Mucosa of rectum (tissue), 2 donors: Measurements from ENCODE around the gene ATF7.

ENCODE experiments used
- H3K27ac ChIP-seq, 2 donors: one replicate each; pipeline ENCODE4 v1.7.0; 2013; ENCODE audit warnings: inconsistent platforms in 2 of 2, low read depth in 2 of 2, low read length in 2 of 2
- H3K27me3 ChIP-seq, 2 donors: one replicate each; pipeline ENCODE4 v1.7.0; 2013; ENCODE audit warnings: low read length in 2 of 2; ENCODE audit not compliant: control insufficient read depth in 2 of 2, insufficient read depth in 2 of 2
- H3K36me3 ChIP-seq, 2 donors: one replicate each; pipeline ENCODE4 v1.7.0; 2013; ENCODE audit warnings: low read length in 2 of 2; ENCODE audit not compliant: control insufficient read depth in 2 of 2, insufficient read depth in 2 of 2
- H3K4me1 ChIP-seq, 2 donors: one replicate each; pipeline ENCODE4 v1.7.0; 2013; ENCODE audit warnings: low read length in 2 of 2, mild to moderate bottlenecking in 1 of 2; ENCODE audit not compliant: control insufficient read depth in 2 of 2, insufficient read depth in 2 of 2
- H3K4me3 ChIP-seq, 2 donors: one replicate each; pipeline ENCODE4 v1.7.0; 2013; ENCODE audit warnings: low read length in 2 of 2
- H3K9ac ChIP-seq, 2 donors: one replicate each; pipeline ENCODE4 v1.7.0; 2013; ENCODE audit warnings: low read length in 2 of 2, low read depth in 1 of 2, mild to moderate bottlenecking in 1 of 2
- H3K9me3 ChIP-seq, 2 donors: one replicate each; pipeline ENCODE4 v1.7.0; 2013; ENCODE audit warnings: low read length in 2 of 2; ENCODE audit not compliant: control insufficient read depth in 2 of 2
- donor health status: healthy.
- donor health status: Normal muscosa, but diverticular disease.

ATF7 gene

DNA sequence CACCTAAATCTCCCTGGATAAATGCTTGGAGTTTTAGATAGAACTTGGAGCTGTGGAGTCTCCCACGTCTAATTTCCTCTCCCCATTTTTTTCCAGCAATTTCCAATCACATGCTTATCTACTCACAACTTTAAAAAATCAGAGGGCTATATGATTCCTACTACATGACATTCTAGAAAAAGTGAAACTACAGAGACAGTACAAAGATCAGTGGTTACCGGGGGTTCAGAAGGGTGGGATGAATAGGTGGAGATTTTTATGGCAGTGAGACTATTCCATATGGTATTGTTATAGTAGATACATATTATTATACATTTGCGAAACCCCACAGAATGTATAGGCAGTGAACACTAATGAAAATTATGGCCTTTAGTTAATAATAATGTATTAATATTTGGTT is 35.5 kb downstream of the ATF7 start:
- no peak overlapping the region for H3K27ac ChIP-seq
- H3K36me3 ChIP-seq, result no peaks in the 10 kb centered on the region
- no peaks in the 10 kb centered on the region for H3K27me3 ChIP-seq
- no peak overlapping the region for H3K9ac ChIP-seq
- H3K4me3 ChIP-seq, result no peak overlapping the region
- peaks cover 6 to 19% of the 10 kb centered on the region in 2 donors for H3K4me1 ChIP-seq
- no peaks in the 10 kb centered on the region for H3K9me3 ChIP-seq

GRCh38 chr12:53589915-53590314 is 36.3 kb downstream of the ATF7 start:
- H3K27ac ChIP-seq, result no peak overlapping the region
- peaks cover 3 to 19% of the 10 kb centered on the region in 2 donors for H3K4me1 ChIP-seq

GRCh38 chr12:53589423-53589822 is 36.8 kb downstream of the ATF7 start:
- Histone ChIP-seq H3K4me3 (no peak overlapping the region), H3K27me3 (no peaks in the 10 kb centered on the region), H3K4me1 (peaks cover 3 to 19% of the 10 kb centered on the region in 2 donors), H3K36me3 (peaks cover 0 to 2% of the 10 kb centered on the region in 2 donors), H3K9ac (no peak overlapping the region), H3K9me3 (no peaks in the 10 kb centered on the region), H3K27ac (no peak overlapping the region)

More at GRCh38 chr12:53589915-53590314, 36.3 kb downstream of the ATF7 start:
- Histone ChIP-seq H3K27me3 (no peaks in the 10 kb centered on the region), H3K4me3 (no peak overlapping the region), H3K9ac (no peak overlapping the region), H3K9me3 (no peaks in the 10 kb centered on the region), H3K36me3 (no peaks in the 10 kb centered on the region)

DNA sequence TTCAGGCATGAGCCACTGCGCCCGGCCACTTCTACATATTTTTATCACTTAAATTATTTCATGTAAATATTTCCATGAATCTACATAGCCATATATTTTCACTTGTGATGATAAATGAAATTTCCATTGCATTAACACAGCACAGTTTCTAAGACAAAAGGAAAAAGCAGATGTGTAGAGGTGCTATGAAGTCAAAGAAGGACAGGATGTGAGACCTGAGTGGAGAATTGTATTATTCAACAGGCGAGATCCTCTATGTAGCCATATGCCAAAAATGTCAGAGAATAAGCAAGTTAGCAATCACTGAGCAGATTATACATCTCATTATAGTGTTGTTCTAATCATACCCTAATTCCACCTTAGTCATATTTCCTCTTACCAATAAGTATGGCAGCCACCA is 38.1 kb downstream of the ATF7 start:
- Histone ChIP-seq H3K9ac (no peak overlapping the region), H3K27ac (no peak overlapping the region), H3K4me3 (no peak overlapping the region), H3K36me3 (peaks cover 0 to 2% of the 10 kb centered on the region in 2 donors), H3K4me1 (peaks cover 3 to 19% of the 10 kb centered on the region in 2 donors), H3K27me3 (no peaks in the 10 kb centered on the region), H3K9me3 (no peaks in the 10 kb centered on the region)

- Histone ChIP-seq H3K27ac (no peak overlapping the region), H3K9ac (no peak overlapping the region), H3K4me1 (peaks cover 0 to 18% of the 10 kb centered on the region in 2 donors), H3K36me3 (peaks cover 0 to 2% of the 10 kb centered on the region in 2 donors), H3K4me3 (no peak overlapping the region), H3K27me3 (no peaks in the 10 kb centered on the region), H3K9me3 (no peaks in the 10 kb centered on the region)
Measured at GRCh38 chr12:53586745-53587144, 39.4 kb downstream of the ATF7 start.

GRCh38 chr12:53585448-53586125 is 40.6 kb downstream of the ATF7 start:
- Histone ChIP-seq H3K4me1 (peaks cover 0 to 7% of the 10 kb centered on the region in 2 donors), H3K9ac (no peak overlapping the region), H3K9me3 (no peaks in the 10 kb centered on the region), H3K36me3 (peaks cover 0 to 2% of the 10 kb centered on the region in 2 donors), H3K27me3 (no peaks in the 10 kb centered on the region), H3K4me3 (no peak overlapping the region), H3K27ac (no peak overlapping the region)

GRCh38 chr12:53579545-53579955 is 46.6 kb downstream of the ATF7 start:
- peaks cover 4 to 8% of the 10 kb centered on the region in 2 donors for H3K4me1 ChIP-seq
- no peak overlapping the region for H3K9ac ChIP-seq
- no peak overlapping the region for H3K27ac ChIP-seq
- no peaks in the 10 kb centered on the region for H3K27me3 ChIP-seq
- H3K9me3 ChIP-seq, result no peaks in the 10 kb centered on the region
- peaks cover under 1 to 3% of the 10 kb centered on the region in 2 donors for H3K36me3 ChIP-seq
- H3K4me3 ChIP-seq, result no peak overlapping the region

DNA sequence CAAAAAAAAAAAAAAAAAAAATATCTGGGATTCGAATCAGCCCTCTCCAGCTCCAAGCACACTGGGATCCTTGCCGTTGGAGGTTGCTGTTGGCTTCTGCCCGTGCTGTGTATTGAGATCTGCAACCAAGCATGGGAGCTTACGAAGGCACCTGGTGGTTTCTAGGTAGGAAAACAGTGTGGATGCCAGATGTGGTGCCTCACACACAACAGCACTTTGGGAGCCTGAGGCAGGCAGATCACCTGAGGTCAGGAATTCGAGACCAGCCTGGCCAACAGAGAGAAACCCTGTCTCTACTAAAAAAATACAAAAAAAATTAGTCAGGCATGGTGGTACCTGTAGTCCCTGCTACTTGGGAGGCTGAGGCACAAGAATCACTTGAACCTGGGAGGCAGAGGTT is 47.4 kb downstream of the ATF7 start:
- H3K4me3 ChIP-seq, result no peak overlapping the region
- H3K9ac ChIP-seq, result no peak overlapping the region
- no peaks in the 10 kb centered on the region for H3K9me3 ChIP-seq
- H3K4me1 ChIP-seq, result peaks cover 4 to 8% of the 10 kb centered on the region in 2 donors
- H3K27ac ChIP-seq, result no peak overlapping the region
- H3K27me3 ChIP-seq, result no peaks in the 10 kb centered on the region
- peaks cover 0 to 3% of the 10 kb centered on the region in 2 donors for H3K36me3 ChIP-seq

DNA sequence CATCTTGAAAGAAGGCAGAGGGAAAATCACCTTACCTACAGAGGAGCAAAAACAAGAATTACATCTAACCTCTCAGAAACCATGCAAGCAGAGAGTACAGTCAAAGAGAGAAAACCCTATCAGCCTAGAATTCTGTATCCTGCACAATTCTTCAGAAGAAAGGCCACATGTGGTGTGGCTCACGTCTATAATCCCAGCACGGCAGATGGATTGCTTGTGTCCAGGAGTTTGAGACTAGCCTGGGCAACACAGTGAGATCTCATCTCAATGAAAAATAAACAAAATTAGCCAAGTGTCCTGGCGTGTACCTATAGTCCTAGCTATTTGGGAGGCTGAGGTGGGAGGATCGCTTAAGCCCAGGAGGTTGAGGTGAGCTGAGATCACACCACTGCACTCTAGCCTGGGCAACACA is 48.2 kb downstream of the ATF7 start:
- H3K9me3 ChIP-seq, result no peaks in the 10 kb centered on the region
- H3K36me3 ChIP-seq, result peaks cover 0 to 3% of the 10 kb centered on the region in 2 donors
- H3K27ac ChIP-seq, result no peak overlapping the region
- H3K4me1 ChIP-seq, result peaks cover 4 to 8% of the 10 kb centered on the region in 2 donors
- no peak overlapping the region for H3K9ac ChIP-seq
- no peaks in the 10 kb centered on the region for H3K27me3 ChIP-seq
- H3K4me3 ChIP-seq, result no peak overlapping the region

DNA sequence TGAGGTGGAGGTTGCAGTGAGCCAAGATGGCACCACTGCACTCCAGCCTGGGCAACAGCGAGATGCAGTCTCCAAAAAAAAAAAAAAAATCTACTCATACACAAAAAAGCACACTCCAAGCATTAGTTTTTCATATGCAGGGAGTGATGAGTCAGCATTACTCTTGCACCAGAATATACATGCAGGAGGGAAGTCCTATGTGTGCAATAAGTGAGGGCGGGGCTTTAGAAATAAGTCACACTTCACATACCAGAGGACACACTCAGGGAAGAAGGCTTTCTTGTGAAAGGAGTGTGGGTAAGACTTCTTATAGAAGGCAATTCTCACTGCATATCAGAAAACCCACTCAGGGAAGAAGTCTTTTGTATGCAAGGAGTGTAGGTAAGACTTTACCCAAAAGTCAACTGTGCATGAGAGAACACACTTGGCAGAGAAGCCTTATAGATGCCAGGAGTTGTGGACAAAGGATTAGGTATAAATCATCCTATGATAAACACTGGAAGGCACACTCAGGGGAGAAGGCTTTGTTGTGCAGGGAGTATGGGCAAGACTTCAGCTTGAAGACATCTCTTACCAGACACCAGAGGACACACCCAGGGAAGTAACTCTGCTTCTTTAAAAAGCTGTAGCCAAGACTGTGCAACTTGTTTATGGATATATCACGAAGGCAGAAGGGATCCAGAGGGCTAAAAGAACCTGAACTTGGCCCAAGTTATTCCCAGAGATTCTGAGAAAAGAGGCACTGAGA is 50.5 kb downstream of the ATF7 start:
- Histone ChIP-seq H3K9me3 (no peaks in the 10 kb centered on the region), H3K4me1 (peaks cover 4 to 8% of the 10 kb centered on the region in 2 donors), H3K4me3 (no peak overlapping the region), H3K36me3 (peaks cover 0 to 6% of the 10 kb centered on the region in 2 donors), H3K9ac (no peak overlapping the region), H3K27me3 (no peaks in the 10 kb centered on the region), H3K27ac (peak overlapping the region; percentile 21 to 23)
